ENCODE measurements around the gene ESRRG.

Gene ESRRG

GRCh38 chr1:216765346-216766300, 42.4 kb upstream of the ESRRG start:
- Histone ChIP-seq H3K4me2 (ENCODE audit: low read depth, low read length, poor library complexity, severe bottlenecking) (no peak overlapping the region), H3K36me3 (ENCODE audit: low read length) (no peaks in the 10 kb centered on the region), H3K27me3 (ENCODE audit: low read length) (no peaks in the 10 kb centered on the region), H3F3A (ENCODE audit: insufficient read depth) (no peaks in the 10 kb centered on the region), H3K9me2 (replicated peaks; ENCODE audit: insufficient read depth, low read length) (no peaks in the 10 kb centered on the region), H3K4me3 (ENCODE audit: insufficient read depth, low read length, poor library complexity, severe bottlenecking) (no peak overlapping the region), H3K9me3 (ENCODE audit: insufficient read depth, low read length) (no peaks in the 10 kb centered on the region), H4K20me1 (ENCODE audit: low read depth, low read length) (no peaks in the 10 kb centered on the region), H3K27ac (ENCODE audit: low read depth, low read length) (no peak overlapping the region), H2AFZ (ENCODE audit: low read depth, low read length, severe bottlenecking) (no peak overlapping the region), H3K9ac (ENCODE audit: low read length) (no peak overlapping the region), H3K79me2 (ENCODE audit: insufficient read depth, low read length) (no peaks in the 10 kb centered on the region)
- TF ChIP-seq EZH2phosphoT487 (conservative IDR thresholded peaks at IDR 0.05; ENCODE audit: low read length) = no peak
- TF ChIP-seq, protein P1, sequence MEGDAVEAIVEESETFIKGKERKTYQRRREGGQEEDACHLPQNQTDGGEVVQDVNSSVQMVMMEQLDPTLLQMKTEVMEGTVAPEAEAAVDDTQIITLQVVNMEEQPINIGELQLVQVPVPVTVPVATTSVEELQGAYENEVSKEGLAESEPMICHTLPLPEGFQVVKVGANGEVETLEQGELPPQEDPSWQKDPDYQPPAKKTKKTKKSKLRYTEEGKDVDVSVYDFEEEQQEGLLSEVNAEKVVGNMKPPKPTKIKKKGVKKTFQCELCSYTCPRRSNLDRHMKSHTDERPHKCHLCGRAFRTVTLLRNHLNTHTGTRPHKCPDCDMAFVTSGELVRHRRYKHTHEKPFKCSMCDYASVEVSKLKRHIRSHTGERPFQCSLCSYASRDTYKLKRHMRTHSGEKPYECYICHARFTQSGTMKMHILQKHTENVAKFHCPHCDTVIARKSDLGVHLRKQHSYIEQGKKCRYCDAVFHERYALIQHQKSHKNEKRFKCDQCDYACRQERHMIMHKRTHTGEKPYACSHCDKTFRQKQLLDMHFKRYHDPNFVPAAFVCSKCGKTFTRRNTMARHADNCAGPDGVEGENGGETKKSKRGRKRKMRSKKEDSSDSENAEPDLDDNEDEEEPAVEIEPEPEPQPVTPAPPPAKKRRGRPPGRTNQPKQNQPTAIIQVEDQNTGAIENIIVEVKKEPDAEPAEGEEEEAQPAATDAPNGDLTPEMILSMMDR (IDR thresholded peaks at IDR 0.05; ENCODE audit: insufficient read depth, low read length, poor library complexity, severe bottlenecking) = no peak

DNA sequence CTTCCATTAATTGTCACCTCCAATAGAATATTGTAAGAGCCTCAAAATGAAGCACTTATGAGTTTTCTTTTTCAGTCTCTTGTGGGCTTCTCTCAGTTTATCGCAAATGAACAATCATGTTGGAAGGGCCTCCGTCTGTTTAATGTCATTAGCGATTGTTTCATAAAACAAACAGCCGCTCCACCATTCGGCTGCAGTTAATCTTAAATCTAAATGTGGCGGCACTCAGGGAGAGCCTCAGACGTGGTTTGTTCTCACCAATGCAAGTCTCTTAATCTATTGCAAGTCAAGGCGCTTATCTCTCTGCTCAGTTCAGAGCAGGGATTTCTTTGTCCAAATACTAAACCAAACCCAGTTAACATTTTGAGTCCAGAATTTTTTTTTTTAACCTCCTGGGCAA, 34.9 kb upstream of the ESRRG start:
- no peak overlapping the region for H3K27ac ChIP-seq (ENCODE audit: low read depth, low read length)
- H3K36me3 ChIP-seq (ENCODE audit: low read length) = no peaks in the 10 kb centered on the region
- no peaks in the 10 kb centered on the region for H3K9me3 ChIP-seq (ENCODE audit: insufficient read depth, low read length)
- no peaks in the 10 kb centered on the region for H3K79me2 ChIP-seq (ENCODE audit: insufficient read depth, low read length)
- no peak overlapping the region for H3K9ac ChIP-seq (ENCODE audit: low read length)
- no peaks in the 10 kb centered on the region for H3K9me2 ChIP-seq (replicated peaks; ENCODE audit: insufficient read depth, low read length)
- H2AFZ ChIP-seq (ENCODE audit: low read depth, low read length, severe bottlenecking) = no peak overlapping the region
- H3K4me3 ChIP-seq (ENCODE audit: insufficient read depth, low read length, poor library complexity, severe bottlenecking) = no peak overlapping the region
- no peaks in the 10 kb centered on the region for H3F3A ChIP-seq (ENCODE audit: insufficient read depth)
- no peaks in the 10 kb centered on the region for H4K20me1 ChIP-seq (ENCODE audit: low read depth, low read length)
- TF ChIP-seq, protein P1 (IDR thresholded peaks at IDR 0.05; ENCODE audit: insufficient read depth, low read length, poor library complexity, severe bottlenecking) = no peak
- TF ChIP-seq EZH2phosphoT487 (conservative IDR thresholded peaks at IDR 0.05; ENCODE audit: low read length) = no peak
- H3K4me2 ChIP-seq (ENCODE audit: low read depth, low read length, poor library complexity, severe bottlenecking) = no peak overlapping the region
- H3K27me3 ChIP-seq (ENCODE audit: low read length) = no peaks in the 10 kb centered on the region

DNA sequence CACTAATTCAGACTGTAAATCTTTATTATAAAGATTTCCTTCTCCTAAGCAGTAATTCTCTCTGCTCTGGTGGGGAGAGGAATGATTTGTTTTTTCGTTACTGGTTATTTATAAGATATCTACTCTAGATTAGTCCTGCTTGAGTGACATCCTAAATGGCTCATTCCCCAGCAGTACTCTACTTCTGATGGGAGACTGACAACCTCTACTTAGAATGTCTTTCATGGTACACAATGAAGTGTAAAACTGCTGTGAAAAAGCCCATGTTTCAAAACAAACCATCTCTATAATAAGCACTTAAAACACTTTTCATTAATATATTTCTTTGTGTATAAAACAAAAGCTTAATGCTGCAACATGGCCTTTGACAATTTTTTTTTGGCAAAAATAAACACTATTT, 33.9 kb upstream of the ESRRG start:
- H3K9ac ChIP-seq (ENCODE audit: low read length) = no peak overlapping the region
- no peak for TF ChIP-seq EZH2phosphoT487 (conservative IDR thresholded peaks at IDR 0.05; ENCODE audit: low read length)
- TF ChIP-seq, protein P1 (IDR thresholded peaks at IDR 0.05; ENCODE audit: insufficient read depth, low read length, poor library complexity, severe bottlenecking) = no peak
- H3K36me3 ChIP-seq (ENCODE audit: low read length) = no peaks in the 10 kb centered on the region
- no peak overlapping the region for H3K27ac ChIP-seq (ENCODE audit: low read depth, low read length)
- no peaks in the 10 kb centered on the region for H3K9me2 ChIP-seq (replicated peaks; ENCODE audit: insufficient read depth, low read length)
- no peak overlapping the region for H3K4me2 ChIP-seq (ENCODE audit: low read depth, low read length, poor library complexity, severe bottlenecking)
- H4K20me1 ChIP-seq (ENCODE audit: low read depth, low read length) = no peaks in the 10 kb centered on the region
- H3K27me3 ChIP-seq (ENCODE audit: low read length) = no peaks in the 10 kb centered on the region
- H3K79me2 ChIP-seq (ENCODE audit: insufficient read depth, low read length) = no peaks in the 10 kb centered on the region
- H3K9me3 ChIP-seq (ENCODE audit: insufficient read depth, low read length) = no peaks in the 10 kb centered on the region
- no peak overlapping the region for H3K4me3 ChIP-seq (ENCODE audit: insufficient read depth, low read length, poor library complexity, severe bottlenecking)
- no peak overlapping the region for H2AFZ ChIP-seq (ENCODE audit: low read depth, low read length, severe bottlenecking)
- H3F3A ChIP-seq (ENCODE audit: insufficient read depth) = no peaks in the 10 kb centered on the region
